ENCODE data around the gene TPK1.

GRCh38 chr7:144814299-144814698 lies 21.6 kb downstream of the TPK1 start:
- TF ChIP-seq CTCF (IDR thresholded peaks at IDR 0.05) (no peak), POLR2A (IDR thresholded peaks at IDR 0.05) (no peak)

Measured in Peyer's patch (tissue), 4 donors.